ENCODE results near the gene CHSY3.

DNA sequence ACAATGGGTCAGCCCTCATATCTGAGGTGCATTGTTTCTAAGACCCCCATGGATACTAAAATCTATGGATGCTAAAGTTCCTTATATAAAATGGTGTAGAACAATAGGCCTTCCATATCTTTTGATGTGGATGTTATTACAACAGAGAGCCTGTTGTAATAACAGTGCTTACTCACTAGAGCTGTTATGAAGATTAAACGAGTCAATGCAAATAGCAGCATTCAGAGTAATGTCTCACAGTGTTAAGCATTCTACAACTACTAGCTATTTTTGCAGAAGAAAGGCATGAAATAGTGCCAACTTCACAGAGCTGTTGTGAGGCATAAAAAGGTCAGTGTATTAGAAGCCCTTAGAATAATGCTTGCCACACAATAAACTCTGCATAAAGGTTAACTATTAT is 13.0 kb downstream of the CHSY3 start:
- TF ChIP-seq, protein P1, sequence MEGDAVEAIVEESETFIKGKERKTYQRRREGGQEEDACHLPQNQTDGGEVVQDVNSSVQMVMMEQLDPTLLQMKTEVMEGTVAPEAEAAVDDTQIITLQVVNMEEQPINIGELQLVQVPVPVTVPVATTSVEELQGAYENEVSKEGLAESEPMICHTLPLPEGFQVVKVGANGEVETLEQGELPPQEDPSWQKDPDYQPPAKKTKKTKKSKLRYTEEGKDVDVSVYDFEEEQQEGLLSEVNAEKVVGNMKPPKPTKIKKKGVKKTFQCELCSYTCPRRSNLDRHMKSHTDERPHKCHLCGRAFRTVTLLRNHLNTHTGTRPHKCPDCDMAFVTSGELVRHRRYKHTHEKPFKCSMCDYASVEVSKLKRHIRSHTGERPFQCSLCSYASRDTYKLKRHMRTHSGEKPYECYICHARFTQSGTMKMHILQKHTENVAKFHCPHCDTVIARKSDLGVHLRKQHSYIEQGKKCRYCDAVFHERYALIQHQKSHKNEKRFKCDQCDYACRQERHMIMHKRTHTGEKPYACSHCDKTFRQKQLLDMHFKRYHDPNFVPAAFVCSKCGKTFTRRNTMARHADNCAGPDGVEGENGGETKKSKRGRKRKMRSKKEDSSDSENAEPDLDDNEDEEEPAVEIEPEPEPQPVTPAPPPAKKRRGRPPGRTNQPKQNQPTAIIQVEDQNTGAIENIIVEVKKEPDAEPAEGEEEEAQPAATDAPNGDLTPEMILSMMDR (IDR thresholded peaks at IDR 0.05), result no peak
- TF ChIP-seq POLR2A (IDR thresholded peaks at IDR 0.05) (no peak), POLR2AphosphoS5 (IDR thresholded peaks at IDR 0.05; ENCODE audit: insufficient read depth in 1 of 2, low read depth in 1 of 2) (no peak)
